GM12875 (cell line): ENCODE data around the gene LLGL2.

Source experiments
- H3K4me3 ChIP-seq: one replicate; pipeline ENCODE4 v1.5.1; 2011; ENCODE audit warnings: low read depth, low read length, control low read depth
- TF ChIP-seq, protein P1 (sequence below): IDR thresholded peaks from 2 replicates; pipeline ENCODE4 v1.5.1; 2011; ENCODE audit warnings: low read depth, mild to moderate bottlenecking, control low read depth, inconsistent platforms, low read length, moderate library complexity, borderline replicate concordance; ENCODE audit not compliant: insufficient read depth

The LLGL2 gene

DNA sequence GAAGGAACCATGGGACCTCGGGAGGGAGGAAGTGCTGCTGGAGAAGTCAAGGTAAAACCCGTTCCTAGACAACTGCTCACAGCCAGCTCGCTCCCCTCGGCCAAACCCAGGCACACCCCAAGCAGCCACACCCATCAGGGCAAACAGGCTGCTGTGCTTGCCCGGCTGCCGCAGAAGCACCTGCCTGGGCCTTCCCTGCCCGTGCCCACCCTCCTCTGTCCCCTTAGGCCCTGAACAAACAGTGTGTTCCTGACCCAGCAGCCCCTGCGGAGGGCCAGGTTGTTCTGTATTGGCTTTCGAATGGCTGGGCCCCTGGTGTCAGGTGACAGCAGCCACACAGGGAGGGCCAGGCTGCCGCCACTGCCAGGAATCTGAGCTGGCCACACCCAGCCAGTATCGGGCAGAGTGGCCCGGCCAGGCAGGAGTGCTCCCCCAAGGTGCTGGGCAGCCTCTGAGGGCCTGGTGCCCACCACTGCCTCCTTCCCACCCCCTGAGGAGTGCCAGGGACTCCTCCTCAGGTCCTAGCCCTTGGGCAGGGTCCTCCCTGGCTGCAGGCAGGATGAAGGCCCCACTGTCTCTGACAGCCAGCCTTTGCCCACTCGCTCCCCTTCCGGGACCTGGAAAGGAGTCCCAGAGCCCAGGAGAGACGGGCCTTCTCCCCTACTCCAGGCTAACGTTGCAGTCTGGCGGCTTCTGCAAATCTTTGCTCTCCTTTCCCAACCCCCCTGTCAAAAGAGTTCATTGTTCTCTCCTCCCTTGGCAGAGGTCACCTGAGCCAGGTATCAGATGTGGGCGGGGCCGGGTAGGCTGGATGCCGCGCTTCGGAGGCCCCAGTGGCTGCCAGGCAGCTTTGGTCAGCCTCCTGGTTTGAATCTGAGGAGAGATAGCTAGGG is 24.0 kb downstream of the LLGL2 start:
- H3K4me3 ChIP-seq: no peak overlapping the region
- TF ChIP-seq, protein P1, sequence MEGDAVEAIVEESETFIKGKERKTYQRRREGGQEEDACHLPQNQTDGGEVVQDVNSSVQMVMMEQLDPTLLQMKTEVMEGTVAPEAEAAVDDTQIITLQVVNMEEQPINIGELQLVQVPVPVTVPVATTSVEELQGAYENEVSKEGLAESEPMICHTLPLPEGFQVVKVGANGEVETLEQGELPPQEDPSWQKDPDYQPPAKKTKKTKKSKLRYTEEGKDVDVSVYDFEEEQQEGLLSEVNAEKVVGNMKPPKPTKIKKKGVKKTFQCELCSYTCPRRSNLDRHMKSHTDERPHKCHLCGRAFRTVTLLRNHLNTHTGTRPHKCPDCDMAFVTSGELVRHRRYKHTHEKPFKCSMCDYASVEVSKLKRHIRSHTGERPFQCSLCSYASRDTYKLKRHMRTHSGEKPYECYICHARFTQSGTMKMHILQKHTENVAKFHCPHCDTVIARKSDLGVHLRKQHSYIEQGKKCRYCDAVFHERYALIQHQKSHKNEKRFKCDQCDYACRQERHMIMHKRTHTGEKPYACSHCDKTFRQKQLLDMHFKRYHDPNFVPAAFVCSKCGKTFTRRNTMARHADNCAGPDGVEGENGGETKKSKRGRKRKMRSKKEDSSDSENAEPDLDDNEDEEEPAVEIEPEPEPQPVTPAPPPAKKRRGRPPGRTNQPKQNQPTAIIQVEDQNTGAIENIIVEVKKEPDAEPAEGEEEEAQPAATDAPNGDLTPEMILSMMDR: no peak

DNA sequence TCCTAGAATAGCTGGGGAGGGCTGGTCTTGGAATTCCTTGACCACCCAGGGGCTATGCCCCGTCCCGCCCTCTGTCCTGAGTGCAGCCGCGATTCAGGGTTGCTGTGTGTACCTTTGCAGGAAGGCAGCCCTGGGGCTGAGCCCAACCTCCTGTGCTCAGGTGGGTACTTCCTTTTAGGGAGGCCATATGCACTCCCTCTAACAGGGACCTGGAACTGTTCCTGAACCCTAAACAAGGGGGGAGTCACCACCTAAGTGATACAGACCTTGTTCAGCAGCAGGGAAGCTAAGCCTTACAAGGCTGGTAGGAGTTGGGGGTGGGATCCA is 24.6 kb downstream of the LLGL2 start:
- TF ChIP-seq, protein P1: no peak
- no peak overlapping the region for H3K4me3 ChIP-seq

DNA sequence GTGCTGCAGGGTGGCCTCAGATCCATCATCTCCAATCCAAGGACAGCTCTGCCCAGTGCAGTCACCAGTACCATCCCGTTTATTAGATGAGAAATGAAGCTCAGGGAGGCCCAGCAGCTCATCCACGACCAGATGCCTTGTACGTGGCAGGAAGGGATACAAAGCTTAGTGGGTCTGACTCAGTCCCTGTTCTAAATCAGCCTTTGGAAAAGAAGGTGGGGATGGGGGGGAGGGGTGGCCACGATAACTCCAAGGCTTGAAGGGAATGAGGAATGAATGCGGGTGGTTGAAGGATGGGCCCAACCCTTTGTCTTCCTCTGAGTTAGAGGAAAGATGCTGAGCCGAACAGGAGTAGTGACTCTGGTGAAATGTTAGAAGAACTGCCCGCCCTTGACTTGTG is 25.8 kb downstream of the LLGL2 start:
- TF ChIP-seq, protein P1: no peak

GRCh38 chr17:75552425-75553294 is 27.2 kb downstream of the LLGL2 start:
- TF ChIP-seq, protein P1: no peak
- H3K4me3 ChIP-seq: no peak overlapping the region

More for the DNA sequence above, 25.8 kb downstream of the LLGL2 start:
- no peak overlapping the region for H3K4me3 ChIP-seq

GRCh38 chr17:75553295-75554110 is 28.0 kb downstream of the LLGL2 start:
- no peak overlapping the region for H3K4me3 ChIP-seq

DNA sequence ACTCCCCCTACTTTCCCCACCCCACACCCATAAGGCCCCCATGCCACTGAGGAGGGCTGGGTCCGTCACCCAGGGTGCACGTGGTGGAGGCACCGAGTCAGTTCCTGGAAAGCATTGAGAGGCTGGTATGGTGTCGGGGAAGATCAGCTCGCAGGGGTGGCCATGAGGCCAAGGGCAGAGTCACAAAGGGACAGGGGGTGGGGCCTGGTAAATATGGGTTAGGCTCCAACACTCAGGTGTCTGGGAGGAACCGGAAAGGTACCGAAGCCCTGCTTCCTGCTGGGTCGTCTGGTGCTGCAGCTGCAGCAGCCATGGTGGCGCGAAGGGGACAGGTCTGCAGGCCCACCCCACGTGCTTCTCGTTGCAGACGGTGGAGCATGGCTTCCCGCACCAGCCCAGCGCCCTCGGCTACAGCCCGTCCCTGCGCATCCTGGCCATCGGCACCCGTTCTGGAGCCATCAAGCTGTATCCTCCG is 30.2 kb downstream of the LLGL2 start:
- H3K4me3 ChIP-seq: no peak overlapping the region

More at GRCh38 chr17:75553295-75554110, 28.0 kb downstream of the LLGL2 start:
- TF ChIP-seq, protein P1: no peak

More for the DNA sequence above, 30.2 kb downstream of the LLGL2 start:
- TF ChIP-seq, protein P1: no peak
